BJ (cell line): ENCODE data around the gene ALG5. TPM values are rescaled to one million over a fixed set of nuclear protein-coding genes. Genes with fewer than 3 reads are reported as not detected.
A peak's percentile ranks its signal among the peaks of the same experiment; 100 is the strongest.

Source experiments
- CTCF ChIA-PET: fragments of 350-600 bp; formaldehyde crosslinking; extraction: SDS; loops from one replicate; lab custom pipeline; 2021; ENCODE audit warnings: antibody characterized with exemption, inconsistent platforms; lab: Yijun Ruan, JAX
- POLR2A ChIA-PET: fragments of 300-600 bp; sonication (Branson Sonifier 250); formaldehyde crosslinking; extraction: SDS; loops from one replicate; lab custom pipeline; 2021; ENCODE audit warnings: antibody characterized with exemption; lab: Charles Lee
- DNase-seq: peaks from one replicate; pipeline ENCODE4 v3.0.0-alpha.2; 2011; ENCODE audit warnings: low read depth
- H3K27me3 ChIP-seq: 2 replicates; pipeline ENCODE4 v1.6.0; 2011; ENCODE audit warnings: low read length; ENCODE audit not compliant: control insufficient read depth, insufficient read depth
- H3K36me3 ChIP-seq: 2 replicates; pipeline ENCODE4 v1.5.1; 2011; ENCODE audit warnings: low read length; ENCODE audit not compliant: control insufficient read depth, insufficient read depth
- H3K4me3 ChIP-seq: 2 replicates; pipeline ENCODE4 v1.5.1; 2011; ENCODE audit warnings: low read depth, mild to moderate bottlenecking, control low read depth, low read length
- polyA plus RNA-seq: library from polyadenylated mRNA; depleted of rRNA; stranded (reverse); fragments of >200 nt; gene quantifications from 2 replicates; pipeline ENCODE4 v1.2.3, GENCODE V29; 2011
- TF ChIP-seq, protein P1 (sequence below): IDR thresholded peaks from 2 replicates; pipeline ENCODE4 v1.5.1; 2011; ENCODE audit warnings: low read depth, mild to moderate bottlenecking, control low read depth, inconsistent platforms, low read length, moderate library complexity; ENCODE audit not compliant: insufficient read depth

The ALG5 gene
- polyA plus RNA-seq, 1 experiment, result 22.6 TPM

GRCh38 chr13:36986462-36987240 is 12.5 kb downstream of the ALG5 start:
- no peaks in the 10 kb centered on the region for H3K27me3 ChIP-seq
- H3K4me3 ChIP-seq, result no peak overlapping the region
- TF ChIP-seq, protein P1, sequence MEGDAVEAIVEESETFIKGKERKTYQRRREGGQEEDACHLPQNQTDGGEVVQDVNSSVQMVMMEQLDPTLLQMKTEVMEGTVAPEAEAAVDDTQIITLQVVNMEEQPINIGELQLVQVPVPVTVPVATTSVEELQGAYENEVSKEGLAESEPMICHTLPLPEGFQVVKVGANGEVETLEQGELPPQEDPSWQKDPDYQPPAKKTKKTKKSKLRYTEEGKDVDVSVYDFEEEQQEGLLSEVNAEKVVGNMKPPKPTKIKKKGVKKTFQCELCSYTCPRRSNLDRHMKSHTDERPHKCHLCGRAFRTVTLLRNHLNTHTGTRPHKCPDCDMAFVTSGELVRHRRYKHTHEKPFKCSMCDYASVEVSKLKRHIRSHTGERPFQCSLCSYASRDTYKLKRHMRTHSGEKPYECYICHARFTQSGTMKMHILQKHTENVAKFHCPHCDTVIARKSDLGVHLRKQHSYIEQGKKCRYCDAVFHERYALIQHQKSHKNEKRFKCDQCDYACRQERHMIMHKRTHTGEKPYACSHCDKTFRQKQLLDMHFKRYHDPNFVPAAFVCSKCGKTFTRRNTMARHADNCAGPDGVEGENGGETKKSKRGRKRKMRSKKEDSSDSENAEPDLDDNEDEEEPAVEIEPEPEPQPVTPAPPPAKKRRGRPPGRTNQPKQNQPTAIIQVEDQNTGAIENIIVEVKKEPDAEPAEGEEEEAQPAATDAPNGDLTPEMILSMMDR, result no peak
- no peak for DNase-seq
- H3K36me3 ChIP-seq, result peaks cover 16% of the 10 kb centered on the region
- CTCF ChIA-PET, result interaction anchor here (0.9 to 1.7 kb wide), 3 partner anchors 13 to 646 kb away, joined by 3 to 9 read pairs (median 3); partner anchors contain the start of genes ALG5 and EXOSC8
- POLR2A ChIA-PET, result no interaction called here

DNA sequence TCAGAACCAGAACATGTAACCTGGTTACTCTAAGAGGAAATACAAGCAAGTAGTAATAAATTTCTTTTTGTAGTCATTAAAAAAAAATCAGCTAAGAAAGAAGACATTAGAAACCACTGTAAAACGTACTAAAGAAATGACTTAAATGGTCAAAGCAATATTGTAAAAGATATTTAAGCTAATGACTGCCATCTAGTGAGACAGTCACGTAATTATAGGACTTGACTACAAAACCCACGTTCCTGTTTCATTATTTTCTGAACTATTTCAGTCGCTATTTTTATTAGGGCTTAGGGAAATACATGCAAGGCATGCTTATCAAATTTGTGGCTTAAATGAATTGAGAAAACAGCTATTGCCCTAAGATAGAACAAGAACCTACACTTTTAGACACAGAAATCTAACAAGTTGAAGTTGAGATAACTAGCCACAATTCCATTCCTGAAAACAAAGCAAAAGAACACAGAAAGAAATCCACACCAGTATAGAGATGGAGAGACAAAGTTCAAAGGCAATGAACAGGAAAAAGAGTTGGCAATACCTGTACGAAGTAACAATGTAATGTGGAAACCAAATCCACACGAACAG is 17.9 kb downstream of the ALG5 start:
- ChIA-PET POLR2A (interaction anchor here (0.5 kb wide), 1 partner anchor 23 kb away, joined by 3 read pairs; no protein-coding TSS in a partner anchor), CTCF (interaction anchor here (0.6 to 6.3 kb wide), 20 partner anchors 8 to 563 kb away, joined by 3 to 105 read pairs (median 4); partner anchors contain the start of gene EXOSC8)
- Histone ChIP-seq H3K4me3 (no peak overlapping the region), H3K27me3 (no peaks in the 10 kb centered on the region), H3K36me3 (peaks cover 7% of the 10 kb centered on the region; the same call in 1 of the 2 replicates)
- DNase-seq, result peak; percentile 36
- TF ChIP-seq, protein P1, result peak; percentile 46

DNA sequence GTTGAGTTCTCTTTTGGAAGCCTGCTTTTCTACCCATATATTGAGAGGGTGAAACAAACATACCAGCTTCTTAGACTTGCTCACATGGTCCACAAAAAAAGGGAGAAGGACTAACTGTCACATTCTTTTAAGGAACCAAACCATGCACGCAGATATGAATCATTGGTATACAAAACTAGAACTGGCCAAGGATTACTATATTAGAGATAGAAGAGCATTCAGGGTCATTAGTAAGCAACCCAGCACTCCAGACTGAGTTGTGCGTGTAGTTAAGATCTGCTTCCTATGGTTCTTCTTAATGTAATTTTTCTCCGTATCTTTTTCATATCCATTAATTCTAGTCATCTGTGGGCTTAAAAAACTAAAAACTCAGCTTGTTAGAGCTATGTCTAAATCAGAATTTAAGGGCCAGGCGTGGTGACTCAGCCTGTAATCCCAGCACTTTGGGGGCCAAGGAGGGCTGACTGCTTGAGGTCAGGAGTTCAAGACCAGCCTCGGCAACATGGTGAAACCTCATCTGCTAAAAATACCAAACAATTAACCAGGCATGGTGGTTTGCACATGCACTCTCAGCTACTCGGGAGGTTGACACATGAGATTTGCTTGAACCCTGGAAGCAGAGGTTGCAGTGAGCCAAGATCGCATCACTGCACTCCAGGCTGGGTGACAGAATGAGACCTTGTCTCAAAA is 19.6 kb downstream of the ALG5 start:
- POLR2A ChIA-PET, result no interaction called here
- no peaks in the 10 kb centered on the region for H3K27me3 ChIP-seq
- CTCF ChIA-PET, result interaction anchor here (1.5 to 6.3 kb wide), 4 partner anchors 10 to 133 kb away, joined by 3 to 105 read pairs (median 16); no protein-coding TSS in a partner anchor
- no peak overlapping the region for H3K4me3 ChIP-seq
- no peak for DNase-seq
- TF ChIP-seq, protein P1, result no peak
- peaks cover 6% of the 10 kb centered on the region; the same call in 1 of the 2 replicates for H3K36me3 ChIP-seq

- DNase-seq, result no peak
- H3K27me3 ChIP-seq, result no peaks in the 10 kb centered on the region
- peaks cover 3% of the 10 kb centered on the region; the same call in 1 of the 2 replicates for H3K36me3 ChIP-seq
- CTCF ChIA-PET, result no interaction called here
- H3K4me3 ChIP-seq, result no peak overlapping the region
- TF ChIP-seq, protein P1, result no peak
- POLR2A ChIA-PET, result no interaction called here
These were observed 24.0 kb downstream of the ALG5 start for GRCh38 chr13:36975172-36975571.
